SK-N-SH (cell line): ENCODE measurements around the gene TMEM184B. TPM values are rescaled to one million over a fixed set of nuclear protein-coding genes. Genes with fewer than 3 reads are reported as not detected.

ENCODE experiments used
- CTCF ChIA-PET: fragments of 300-600, 350-600 bp; formaldehyde crosslinking; extraction: SDS; loops from one replicate; lab custom pipeline; 2021; lab: Yijun Ruan, JAX
- POLR2A ChIA-PET: fragments of 350-600 bp; sonication (Branson Sonifier 250); formaldehyde crosslinking; extraction: SDS; loops from one replicate; lab custom pipeline; 2020; ENCODE audit warnings: antibody characterized with exemption, inconsistent platforms; lab: Yijun Ruan, JAX
- DNase-seq: peaks from one replicate; pipeline ENCODE4 v3.0.0; 2012
- H2AFZ ChIP-seq: fragments of 200-600 bp; sonication (generic); 2 replicates; pipeline ENCODE4 v1.8.1; 2016; ENCODE audit warnings: antibody characterized with exemption, mild to moderate bottlenecking, low read depth
- H3F3A ChIP-seq: fragments of 200-600 bp; sonication (generic); replicated peaks from 2 replicates; pipeline ENCODE3; 2016; ENCODE audit warnings: antibody characterized with exemption, mild to moderate bottlenecking; ENCODE audit not compliant: insufficient read depth
- H3K27ac ChIP-seq, 2 experiments: fragments of 200-500 bp in 1 of 2; fragments of 200-600 bp in 1 of 2; sonication (Bioruptor generic) in 1 of 2; sonication (generic), shearing (Covaris generic) in 1 of 2; 2 replicates each; pipeline versions ENCODE4 v1.5.1 to v1.6.1; 2014 to 2016; ENCODE audit warnings: low read depth in 2 of 2, inconsistent platforms in 1 of 2, low read length in 1 of 2, mild to moderate bottlenecking in 1 of 2, mixed read lengths in 1 of 2
- H3K27me3 ChIP-seq: fragments of 200-600 bp; sonication (generic), shearing (Covaris generic); 2 replicates; pipeline ENCODE4 v1.6.1; 2016; ENCODE audit warnings: mixed run types; ENCODE audit not compliant: insufficient read depth
- H3K36me3 ChIP-seq, 2 experiments: fragments of 200-500 bp in 1 of 2; fragments of 200-600 bp in 1 of 2; sonication (Bioruptor generic) in 1 of 2; sonication (generic) in 1 of 2; replicated peaks in 1 of 2; 2 replicates each; pipeline versions ENCODE3 to v1.5.1; 2014 to 2016; ENCODE audit warnings: low read length in 1 of 2, mild to moderate bottlenecking in 1 of 2; ENCODE audit not compliant: insufficient read depth in 2 of 2, control insufficient read depth in 1 of 2
- H3K4me1 ChIP-seq, 2 experiments: fragments of 200-500 bp in 1 of 2; fragments of 200-600 bp in 1 of 2; sonication (Bioruptor generic) in 1 of 2; sonication (generic), shearing (Covaris generic) in 1 of 2; 2 replicates each; pipeline versions ENCODE4 v1.5.1 to v1.6.1; 2014 to 2016; ENCODE audit warnings: low read depth in 1 of 2, low read length in 1 of 2, mixed run types in 1 of 2; ENCODE audit not compliant: insufficient read depth in 2 of 2, control insufficient read depth in 1 of 2
- H3K4me2 ChIP-seq: fragments of 200-600 bp; sonication (generic), shearing (Covaris generic); 2 replicates; pipeline ENCODE4 v1.6.1; 2017; ENCODE audit warnings: mixed run types
- H3K4me3 ChIP-seq, 2 experiments: fragments of 200-500 bp in 1 of 2; fragments of 200-600 bp in 1 of 2; sonication (Bioruptor generic) in 1 of 2; sonication (generic), shearing (Covaris generic) in 1 of 2; 2 replicates each; pipeline versions ENCODE4 v1.5.1 to v1.8.1; 2014 to 2016; ENCODE audit warnings: low read depth in 2 of 2, inconsistent platforms in 1 of 2, low read length in 1 of 2, mild to moderate bottlenecking in 1 of 2, mixed read lengths in 1 of 2, moderate library complexity in 1 of 2
- H3K79me2 ChIP-seq: fragments of 200-600 bp; sonication (generic); 2 replicates; pipeline ENCODE4 v1.8.1; 2017; ENCODE audit warnings: mild to moderate bottlenecking; ENCODE audit not compliant: insufficient read depth
- H3K9ac ChIP-seq: fragments of 200-600 bp; sonication (generic); 2 replicates; pipeline ENCODE4 v1.6.1; 2017; ENCODE audit warnings: mixed run types
- H3K9me2 ChIP-seq: fragments of 200-600 bp; sonication (generic); 2 replicates; pipeline ENCODE4 v1.6.1; 2017; ENCODE audit warnings: mixed run types
- H3K9me3 ChIP-seq: fragments of 200-600 bp; sonication (generic); 2 replicates; pipeline ENCODE4 v1.6.1; 2017; ENCODE audit warnings: mixed run types, mild to moderate bottlenecking, moderate library complexity
- H4K20me1 ChIP-seq: fragments of 200-600 bp; sonication (generic); 2 replicates; pipeline ENCODE4 v1.6.1; 2017; ENCODE audit warnings: mild to moderate bottlenecking, mixed run types; ENCODE audit not compliant: insufficient read depth
- EP300 ChIP-seq, 2 experiments: IDR thresholded peaks; 2 replicates each; pipeline versions ENCODE4 v1.4.0 to v1.6.1; 2012; ENCODE audit warnings: borderline replicate concordance in 1 of 2, low read depth in 1 of 2, low read length in 1 of 2
- GABPA ChIP-seq: IDR thresholded peaks from 2 replicates; pipeline ENCODE4 v1.4.0; 2012; ENCODE audit warnings: low read depth, mild to moderate bottlenecking
- GATA2 ChIP-seq: sonication (generic); formaldehyde crosslinking; IDR thresholded peaks from 2 replicates; pipeline ENCODE4 v1.5.0; 2020; ENCODE audit warnings: mild to moderate bottlenecking, missing genetic modification reagents
- MEF2A ChIP-seq: IDR thresholded peaks from 2 replicates; pipeline ENCODE4 v1.4.0; 2012; ENCODE audit warnings: low read depth, borderline replicate concordance
- MXI1 ChIP-seq: IDR thresholded peaks from 2 replicates; pipeline ENCODE4 v1.6.1; 2012; ENCODE audit warnings: mild to moderate bottlenecking, low read depth, low read length, improper control_type of control experiment
- NFIC ChIP-seq: IDR thresholded peaks from 2 replicates; pipeline ENCODE4 v1.4.0; 2012; ENCODE audit warnings: borderline replicate concordance
- NRF1 ChIP-seq: IDR thresholded peaks from 2 replicates; pipeline ENCODE4 v1.6.1; 2012; ENCODE audit warnings: low read depth, mild to moderate bottlenecking, low read length
- POLR2AphosphoS5 ChIP-seq: IDR thresholded peaks from 2 replicates; pipeline ENCODE4 v1.6.1; 2012; ENCODE audit warnings: low read depth, low read length
- SIN3A ChIP-seq: IDR thresholded peaks from 2 replicates; pipeline ENCODE4 v1.6.1; 2012; ENCODE audit warnings: low read depth, mild to moderate bottlenecking, low read length, moderate library complexity, borderline replicate concordance
- TAF1 ChIP-seq: IDR thresholded peaks from 2 replicates; pipeline ENCODE4 v1.6.1; 2012; ENCODE audit warnings: low read depth, mild to moderate bottlenecking, low read length, moderate library complexity, borderline replicate concordance
- YY1 ChIP-seq: IDR thresholded peaks from 2 replicates; pipeline ENCODE4 v1.4.0; 2012; ENCODE audit warnings: low read depth, mild to moderate bottlenecking
- WGBS: methylation state at CpG from one replicate; pipeline ENCODE4 v1.1.6; 2017; ENCODE audit warnings: low lambda C conversion rate; 5-methylcytosine and 5-hydroxymethylcytosine counted together
- polyA plus RNA-seq, 3 experiments: library from polyadenylated mRNA; depleted of rRNA; stranded (reverse); fragments of >200 nt; gene quantifications; 2 replicates each; pipeline ENCODE4 v1.2.3, GENCODE V29; 2012
- TF ChIP-seq, protein P1 (sequence below): fragments of 150-350 bp; IDR thresholded peaks from 2 replicates; pipeline ENCODE4 v1.6.1; 2017; ENCODE audit warnings: antibody characterized with exemption, low read length, low read depth, borderline replicate concordance
- TF ChIP-seq, protein P2 (sequence below): IDR thresholded peaks from 2 replicates; pipeline ENCODE4 v1.6.1; 2012; ENCODE audit warnings: mild to moderate bottlenecking, low read depth, low read length, moderate library complexity
- TF ChIP-seq, protein P3 (sequence below): fragments of 150-350 bp; IDR thresholded peaks from 2 replicates; pipeline ENCODE4 v1.6.1; 2016; ENCODE audit warnings: mild to moderate bottlenecking, low read depth, low read length
- TF ChIP-seq, protein P4 (sequence below): IDR thresholded peaks from 2 replicates; pipeline ENCODE4 v1.4.0; 2012; ENCODE audit warnings: low read depth

TMEM184B gene
- polyA plus RNA-seq, 1 of the 3 experiments (the other 2 are of a cell fraction): 25.3 TPM

DNA sequence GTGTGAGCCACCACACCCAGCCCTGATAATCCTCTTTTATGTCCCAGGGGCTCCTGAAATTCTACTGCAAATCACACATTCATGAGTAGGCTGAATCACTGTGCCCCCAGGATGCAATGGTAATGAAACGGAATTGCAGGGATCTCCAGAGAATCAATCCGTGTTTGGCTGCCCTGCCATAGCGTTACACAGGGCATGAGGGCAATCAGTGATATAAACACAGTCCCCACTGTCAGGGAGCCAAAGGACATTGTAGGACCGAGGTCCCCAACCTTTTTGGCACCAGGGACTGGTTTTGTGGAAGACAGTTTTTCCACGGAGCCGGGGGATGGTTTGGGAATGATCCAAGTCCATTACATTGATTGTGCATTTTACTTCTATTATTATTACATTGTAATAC, 82.2 kb downstream of the TMEM184B start:
- no peak overlapping the region for H2AFZ ChIP-seq
- no peak for TF ChIP-seq NRF1
- no peak for TF ChIP-seq MEF2A
- TF ChIP-seq SIN3A: no peak
- TF ChIP-seq NFIC: no peak
- TF ChIP-seq, protein P1, sequence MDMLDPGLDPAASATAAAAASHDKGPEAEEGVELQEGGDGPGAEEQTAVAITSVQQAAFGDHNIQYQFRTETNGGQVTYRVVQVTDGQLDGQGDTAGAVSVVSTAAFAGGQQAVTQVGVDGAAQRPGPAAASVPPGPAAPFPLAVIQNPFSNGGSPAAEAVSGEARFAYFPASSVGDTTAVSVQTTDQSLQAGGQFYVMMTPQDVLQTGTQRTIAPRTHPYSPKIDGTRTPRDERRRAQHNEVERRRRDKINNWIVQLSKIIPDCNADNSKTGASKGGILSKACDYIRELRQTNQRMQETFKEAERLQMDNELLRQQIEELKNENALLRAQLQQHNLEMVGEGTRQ: no peak
- TF ChIP-seq EP300 (IDR thresholded peaks at IDR 0.05; ENCODE audit: borderline replicate concordance in 1 of 2, low read depth in 1 of 2, low read length in 1 of 2): no peak
- no peaks in the 10 kb centered on the region for H3K36me3 ChIP-seq
- no peaks in the 10 kb centered on the region for H3K9me3 ChIP-seq
- H3K4me2 ChIP-seq: no peak overlapping the region
- ChIA-PET CTCF (interaction anchor here (1.4 kb wide), 1 partner anchor 27 kb away, joined by 4 read pairs; no protein-coding TSS in a partner anchor), POLR2A (no interaction called here)
- H3K27ac ChIP-seq: no peak overlapping the region
- no peak for DNase-seq
- no peaks in the 10 kb centered on the region for H3F3A ChIP-seq
- H3K9me2 ChIP-seq: no peaks in the 10 kb centered on the region
- 93% methylated on average over 2 of the region's 6 CpGs for WGBS
- H3K4me3 ChIP-seq: no peak overlapping the region
- no peaks in the 10 kb centered on the region for H4K20me1 ChIP-seq
- peaks cover 0 to 4% of the 10 kb centered on the region in 2 experiments; a peak in 1 of 4 replicates for H3K4me1 ChIP-seq
- H3K9ac ChIP-seq: no peak overlapping the region
- H3K27me3 ChIP-seq: no peaks in the 10 kb centered on the region
- no peaks in the 10 kb centered on the region for H3K79me2 ChIP-seq

DNA sequence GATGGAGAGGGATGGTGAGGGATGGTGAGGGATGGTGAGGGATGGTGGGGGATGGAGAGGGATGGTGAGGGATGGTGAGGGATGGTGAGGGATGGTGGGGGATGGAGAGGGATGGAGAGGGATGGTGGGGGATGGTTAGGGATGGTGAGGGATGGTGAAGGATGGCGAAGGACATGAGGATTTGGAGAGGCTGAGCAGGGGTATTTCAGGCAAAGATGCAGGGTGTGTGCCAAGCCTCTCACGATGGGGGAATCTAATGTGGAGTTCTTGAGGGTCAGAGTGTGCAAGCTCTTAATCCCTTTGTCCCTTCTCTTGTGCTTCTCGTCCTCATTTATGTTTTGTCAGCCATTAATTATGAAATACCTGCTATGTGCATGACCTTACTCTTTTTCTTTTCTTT, 83.7 kb downstream of the TMEM184B start:
- H3K9me3 ChIP-seq: no peaks in the 10 kb centered on the region
- WGBS: 64% methylated on average over 3 of the region's 3 CpGs
- DNase-seq: no peak
- no peaks in the 10 kb centered on the region for H4K20me1 ChIP-seq
- H3K4me1 ChIP-seq: no peaks in the 10 kb centered on the region
- no peaks in the 10 kb centered on the region for H3K27me3 ChIP-seq
- H3K27ac ChIP-seq: no peak overlapping the region
- no peaks in the 10 kb centered on the region for H3F3A ChIP-seq
- H3K4me2 ChIP-seq: no peak overlapping the region
- ChIA-PET POLR2A (no interaction called here), CTCF (no interaction called here)
- H3K79me2 ChIP-seq: no peaks in the 10 kb centered on the region
- TF ChIP-seq TAF1: no peak
- TF ChIP-seq POLR2AphosphoS5: no peak
- TF ChIP-seq YY1: no peak
- no peak for TF ChIP-seq NRF1
- no peak overlapping the region for H3K4me3 ChIP-seq
- H3K9ac ChIP-seq: no peak overlapping the region
- no peaks in the 10 kb centered on the region for H3K9me2 ChIP-seq
- H3K36me3 ChIP-seq: no peaks in the 10 kb centered on the region
- no peak overlapping the region for H2AFZ ChIP-seq

DNA sequence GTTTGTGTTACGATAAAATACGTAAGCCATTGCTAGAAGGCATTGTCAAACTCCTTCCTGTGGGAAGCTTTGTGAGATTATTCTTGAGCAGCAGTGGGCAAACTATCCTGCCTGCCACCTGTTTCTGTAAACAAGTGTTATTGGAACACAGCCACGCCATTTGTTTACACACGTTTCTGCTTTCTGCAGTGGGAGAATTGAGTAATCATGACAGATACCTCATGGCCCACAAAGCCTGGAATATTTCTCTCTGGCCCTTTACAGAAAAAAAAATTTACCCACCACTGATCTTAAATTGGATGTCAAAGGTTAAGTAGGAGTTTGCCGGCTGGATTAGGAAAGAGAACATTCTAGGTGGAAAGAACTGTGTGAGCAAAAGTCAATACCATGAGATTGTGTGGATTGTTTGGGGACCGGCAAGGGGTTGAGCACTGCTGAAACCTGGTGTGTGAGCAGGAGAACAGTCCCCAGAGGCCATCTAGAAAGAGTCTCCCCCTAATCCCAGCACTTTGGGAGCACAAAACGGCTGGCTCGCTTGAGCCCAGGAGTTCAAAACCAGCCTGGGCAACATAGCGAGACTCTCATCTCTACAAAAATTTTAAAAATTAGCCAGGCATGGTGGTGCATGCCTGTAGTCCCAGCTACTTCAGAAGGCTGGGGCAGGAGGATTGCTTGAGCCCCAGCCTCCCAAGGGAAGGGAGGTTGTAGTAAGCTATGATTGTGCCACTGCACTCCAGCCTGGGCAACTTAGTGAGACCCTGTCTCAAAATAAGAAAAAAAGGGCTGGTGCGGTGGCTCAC, 85.2 kb downstream of the TMEM184B start:
- H3K79me2 ChIP-seq: no peaks in the 10 kb centered on the region
- no peaks in the 10 kb centered on the region for H3K9me3 ChIP-seq
- no peaks in the 10 kb centered on the region for H3K4me1 ChIP-seq
- ChIA-PET POLR2A (no interaction called here), CTCF (no interaction called here)
- H3K9me2 ChIP-seq: no peaks in the 10 kb centered on the region
- no peaks in the 10 kb centered on the region for H3F3A ChIP-seq
- H3K36me3 ChIP-seq: no peaks in the 10 kb centered on the region
- no peaks in the 10 kb centered on the region for H3K27me3 ChIP-seq
- DNase-seq: no peak
- H3K9ac ChIP-seq: no peak overlapping the region
- H2AFZ ChIP-seq: no peak overlapping the region
- TF ChIP-seq, protein P2, sequence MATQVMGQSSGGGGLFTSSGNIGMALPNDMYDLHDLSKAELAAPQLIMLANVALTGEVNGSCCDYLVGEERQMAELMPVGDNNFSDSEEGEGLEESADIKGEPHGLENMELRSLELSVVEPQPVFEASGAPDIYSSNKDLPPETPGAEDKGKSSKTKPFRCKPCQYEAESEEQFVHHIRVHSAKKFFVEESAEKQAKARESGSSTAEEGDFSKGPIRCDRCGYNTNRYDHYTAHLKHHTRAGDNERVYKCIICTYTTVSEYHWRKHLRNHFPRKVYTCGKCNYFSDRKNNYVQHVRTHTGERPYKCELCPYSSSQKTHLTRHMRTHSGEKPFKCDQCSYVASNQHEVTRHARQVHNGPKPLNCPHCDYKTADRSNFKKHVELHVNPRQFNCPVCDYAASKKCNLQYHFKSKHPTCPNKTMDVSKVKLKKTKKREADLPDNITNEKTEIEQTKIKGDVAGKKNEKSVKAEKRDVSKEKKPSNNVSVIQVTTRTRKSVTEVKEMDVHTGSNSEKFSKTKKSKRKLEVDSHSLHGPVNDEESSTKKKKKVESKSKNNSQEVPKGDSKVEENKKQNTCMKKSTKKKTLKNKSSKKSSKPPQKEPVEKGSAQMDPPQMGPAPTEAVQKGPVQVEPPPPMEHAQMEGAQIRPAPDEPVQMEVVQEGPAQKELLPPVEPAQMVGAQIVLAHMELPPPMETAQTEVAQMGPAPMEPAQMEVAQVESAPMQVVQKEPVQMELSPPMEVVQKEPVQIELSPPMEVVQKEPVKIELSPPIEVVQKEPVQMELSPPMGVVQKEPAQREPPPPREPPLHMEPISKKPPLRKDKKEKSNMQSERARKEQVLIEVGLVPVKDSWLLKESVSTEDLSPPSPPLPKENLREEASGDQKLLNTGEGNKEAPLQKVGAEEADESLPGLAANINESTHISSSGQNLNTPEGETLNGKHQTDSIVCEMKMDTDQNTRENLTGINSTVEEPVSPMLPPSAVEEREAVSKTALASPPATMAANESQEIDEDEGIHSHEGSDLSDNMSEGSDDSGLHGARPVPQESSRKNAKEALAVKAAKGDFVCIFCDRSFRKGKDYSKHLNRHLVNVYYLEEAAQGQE: no peak
- TF ChIP-seq MXI1: no peak
- TF ChIP-seq, protein P3, sequence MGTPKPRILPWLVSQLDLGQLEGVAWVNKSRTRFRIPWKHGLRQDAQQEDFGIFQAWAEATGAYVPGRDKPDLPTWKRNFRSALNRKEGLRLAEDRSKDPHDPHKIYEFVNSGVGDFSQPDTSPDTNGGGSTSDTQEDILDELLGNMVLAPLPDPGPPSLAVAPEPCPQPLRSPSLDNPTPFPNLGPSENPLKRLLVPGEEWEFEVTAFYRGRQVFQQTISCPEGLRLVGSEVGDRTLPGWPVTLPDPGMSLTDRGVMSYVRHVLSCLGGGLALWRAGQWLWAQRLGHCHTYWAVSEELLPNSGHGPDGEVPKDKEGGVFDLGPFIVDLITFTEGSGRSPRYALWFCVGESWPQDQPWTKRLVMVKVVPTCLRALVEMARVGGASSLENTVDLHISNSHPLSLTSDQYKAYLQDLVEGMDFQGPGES: no peak
- TF ChIP-seq, protein P4, sequence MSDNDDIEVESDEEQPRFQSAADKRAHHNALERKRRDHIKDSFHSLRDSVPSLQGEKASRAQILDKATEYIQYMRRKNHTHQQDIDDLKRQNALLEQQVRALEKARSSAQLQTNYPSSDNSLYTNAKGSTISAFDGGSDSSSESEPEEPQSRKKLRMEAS: no peak
- no peak for TF ChIP-seq YY1
- TF ChIP-seq GABPA: no peak
- TF ChIP-seq GATA2: no peak
- no peak for TF ChIP-seq NRF1
- no peak for TF ChIP-seq SIN3A
- TF ChIP-seq, all 33 proteins: peak for 0
- no peak overlapping the region for H3K4me3 ChIP-seq
- no peak overlapping the region for H3K4me2 ChIP-seq
- no peak overlapping the region for H3K27ac ChIP-seq
- H4K20me1 ChIP-seq: no peaks in the 10 kb centered on the region
- whole genome bisulfite sequencing: 80% methylated on average over 7 of the region's 10 CpGs
